ENCODE results near the gene ZNF365.

DNA sequence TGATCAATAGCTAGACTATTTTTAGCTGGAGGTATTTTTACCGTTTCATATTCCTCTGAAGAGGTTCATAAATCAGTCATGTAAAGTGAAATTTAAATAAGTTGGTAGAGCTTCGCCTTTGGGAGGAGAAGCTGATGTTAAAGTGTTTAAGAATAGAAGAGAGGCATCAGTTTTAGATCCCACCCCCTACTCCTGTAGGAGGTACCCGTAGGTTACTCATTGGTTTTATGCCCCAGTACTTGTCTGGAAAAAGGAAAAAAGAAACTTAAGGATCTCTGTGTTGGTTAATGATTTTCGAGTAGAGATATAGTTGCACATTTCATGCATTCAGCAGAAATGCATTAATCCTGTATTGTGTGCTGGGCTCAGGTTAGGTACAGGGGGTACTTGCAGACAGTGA lies 8.7 kb downstream of the ZNF365 start:
- TF ChIP-seq, protein P1, sequence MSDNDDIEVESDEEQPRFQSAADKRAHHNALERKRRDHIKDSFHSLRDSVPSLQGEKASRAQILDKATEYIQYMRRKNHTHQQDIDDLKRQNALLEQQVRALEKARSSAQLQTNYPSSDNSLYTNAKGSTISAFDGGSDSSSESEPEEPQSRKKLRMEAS (CRISPR knock-in tag; IDR thresholded peaks at IDR 0.05), result no peak
- TF ChIP-seq, protein P2, sequence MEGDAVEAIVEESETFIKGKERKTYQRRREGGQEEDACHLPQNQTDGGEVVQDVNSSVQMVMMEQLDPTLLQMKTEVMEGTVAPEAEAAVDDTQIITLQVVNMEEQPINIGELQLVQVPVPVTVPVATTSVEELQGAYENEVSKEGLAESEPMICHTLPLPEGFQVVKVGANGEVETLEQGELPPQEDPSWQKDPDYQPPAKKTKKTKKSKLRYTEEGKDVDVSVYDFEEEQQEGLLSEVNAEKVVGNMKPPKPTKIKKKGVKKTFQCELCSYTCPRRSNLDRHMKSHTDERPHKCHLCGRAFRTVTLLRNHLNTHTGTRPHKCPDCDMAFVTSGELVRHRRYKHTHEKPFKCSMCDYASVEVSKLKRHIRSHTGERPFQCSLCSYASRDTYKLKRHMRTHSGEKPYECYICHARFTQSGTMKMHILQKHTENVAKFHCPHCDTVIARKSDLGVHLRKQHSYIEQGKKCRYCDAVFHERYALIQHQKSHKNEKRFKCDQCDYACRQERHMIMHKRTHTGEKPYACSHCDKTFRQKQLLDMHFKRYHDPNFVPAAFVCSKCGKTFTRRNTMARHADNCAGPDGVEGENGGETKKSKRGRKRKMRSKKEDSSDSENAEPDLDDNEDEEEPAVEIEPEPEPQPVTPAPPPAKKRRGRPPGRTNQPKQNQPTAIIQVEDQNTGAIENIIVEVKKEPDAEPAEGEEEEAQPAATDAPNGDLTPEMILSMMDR (IDR thresholded peaks at IDR 0.05), result no peak
- TF ChIP-seq, protein P3, sequence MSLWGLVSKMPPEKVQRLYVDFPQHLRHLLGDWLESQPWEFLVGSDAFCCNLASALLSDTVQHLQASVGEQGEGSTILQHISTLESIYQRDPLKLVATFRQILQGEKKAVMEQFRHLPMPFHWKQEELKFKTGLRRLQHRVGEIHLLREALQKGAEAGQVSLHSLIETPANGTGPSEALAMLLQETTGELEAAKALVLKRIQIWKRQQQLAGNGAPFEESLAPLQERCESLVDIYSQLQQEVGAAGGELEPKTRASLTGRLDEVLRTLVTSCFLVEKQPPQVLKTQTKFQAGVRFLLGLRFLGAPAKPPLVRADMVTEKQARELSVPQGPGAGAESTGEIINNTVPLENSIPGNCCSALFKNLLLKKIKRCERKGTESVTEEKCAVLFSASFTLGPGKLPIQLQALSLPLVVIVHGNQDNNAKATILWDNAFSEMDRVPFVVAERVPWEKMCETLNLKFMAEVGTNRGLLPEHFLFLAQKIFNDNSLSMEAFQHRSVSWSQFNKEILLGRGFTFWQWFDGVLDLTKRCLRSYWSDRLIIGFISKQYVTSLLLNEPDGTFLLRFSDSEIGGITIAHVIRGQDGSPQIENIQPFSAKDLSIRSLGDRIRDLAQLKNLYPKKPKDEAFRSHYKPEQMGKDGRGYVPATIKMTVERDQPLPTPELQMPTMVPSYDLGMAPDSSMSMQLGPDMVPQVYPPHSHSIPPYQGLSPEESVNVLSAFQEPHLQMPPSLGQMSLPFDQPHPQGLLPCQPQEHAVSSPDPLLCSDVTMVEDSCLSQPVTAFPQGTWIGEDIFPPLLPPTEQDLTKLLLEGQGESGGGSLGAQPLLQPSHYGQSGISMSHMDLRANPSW (CRISPR knock-in tag; conservative IDR thresholded peaks at IDR 0.05; ENCODE audit: low read depth), result no peak
- TF ChIP-seq ETV6 (CRISPR knock-in tag; IDR thresholded peaks at IDR 0.05), result no peak
- TF ChIP-seq CBFB (CRISPR knock-in tag; IDR thresholded peaks at IDR 0.05; ENCODE audit: low read depth), result no peak
- TF ChIP-seq, protein P4, sequence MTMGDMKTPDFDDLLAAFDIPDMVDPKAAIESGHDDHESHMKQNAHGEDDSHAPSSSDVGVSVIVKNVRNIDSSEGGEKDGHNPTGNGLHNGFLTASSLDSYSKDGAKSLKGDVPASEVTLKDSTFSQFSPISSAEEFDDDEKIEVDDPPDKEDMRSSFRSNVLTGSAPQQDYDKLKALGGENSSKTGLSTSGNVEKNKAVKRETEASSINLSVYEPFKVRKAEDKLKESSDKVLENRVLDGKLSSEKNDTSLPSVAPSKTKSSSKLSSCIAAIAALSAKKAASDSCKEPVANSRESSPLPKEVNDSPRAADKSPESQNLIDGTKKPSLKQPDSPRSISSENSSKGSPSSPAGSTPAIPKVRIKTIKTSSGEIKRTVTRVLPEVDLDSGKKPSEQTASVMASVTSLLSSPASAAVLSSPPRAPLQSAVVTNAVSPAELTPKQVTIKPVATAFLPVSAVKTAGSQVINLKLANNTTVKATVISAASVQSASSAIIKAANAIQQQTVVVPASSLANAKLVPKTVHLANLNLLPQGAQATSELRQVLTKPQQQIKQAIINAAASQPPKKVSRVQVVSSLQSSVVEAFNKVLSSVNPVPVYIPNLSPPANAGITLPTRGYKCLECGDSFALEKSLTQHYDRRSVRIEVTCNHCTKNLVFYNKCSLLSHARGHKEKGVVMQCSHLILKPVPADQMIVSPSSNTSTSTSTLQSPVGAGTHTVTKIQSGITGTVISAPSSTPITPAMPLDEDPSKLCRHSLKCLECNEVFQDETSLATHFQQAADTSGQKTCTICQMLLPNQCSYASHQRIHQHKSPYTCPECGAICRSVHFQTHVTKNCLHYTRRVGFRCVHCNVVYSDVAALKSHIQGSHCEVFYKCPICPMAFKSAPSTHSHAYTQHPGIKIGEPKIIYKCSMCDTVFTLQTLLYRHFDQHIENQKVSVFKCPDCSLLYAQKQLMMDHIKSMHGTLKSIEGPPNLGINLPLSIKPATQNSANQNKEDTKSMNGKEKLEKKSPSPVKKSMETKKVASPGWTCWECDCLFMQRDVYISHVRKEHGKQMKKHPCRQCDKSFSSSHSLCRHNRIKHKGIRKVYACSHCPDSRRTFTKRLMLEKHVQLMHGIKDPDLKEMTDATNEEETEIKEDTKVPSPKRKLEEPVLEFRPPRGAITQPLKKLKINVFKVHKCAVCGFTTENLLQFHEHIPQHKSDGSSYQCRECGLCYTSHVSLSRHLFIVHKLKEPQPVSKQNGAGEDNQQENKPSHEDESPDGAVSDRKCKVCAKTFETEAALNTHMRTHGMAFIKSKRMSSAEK (CRISPR knock-in tag; IDR thresholded peaks at IDR 0.05; ENCODE audit: borderline replicate concordance), result no peak
- no peak for TF ChIP-seq NFATC4 (CRISPR knock-in tag; IDR thresholded peaks at IDR 0.05)
- no peak for TF ChIP-seq PRRX2 (CRISPR knock-in tag; IDR thresholded peaks at IDR 0.05)
- TF ChIP-seq, protein P5, sequence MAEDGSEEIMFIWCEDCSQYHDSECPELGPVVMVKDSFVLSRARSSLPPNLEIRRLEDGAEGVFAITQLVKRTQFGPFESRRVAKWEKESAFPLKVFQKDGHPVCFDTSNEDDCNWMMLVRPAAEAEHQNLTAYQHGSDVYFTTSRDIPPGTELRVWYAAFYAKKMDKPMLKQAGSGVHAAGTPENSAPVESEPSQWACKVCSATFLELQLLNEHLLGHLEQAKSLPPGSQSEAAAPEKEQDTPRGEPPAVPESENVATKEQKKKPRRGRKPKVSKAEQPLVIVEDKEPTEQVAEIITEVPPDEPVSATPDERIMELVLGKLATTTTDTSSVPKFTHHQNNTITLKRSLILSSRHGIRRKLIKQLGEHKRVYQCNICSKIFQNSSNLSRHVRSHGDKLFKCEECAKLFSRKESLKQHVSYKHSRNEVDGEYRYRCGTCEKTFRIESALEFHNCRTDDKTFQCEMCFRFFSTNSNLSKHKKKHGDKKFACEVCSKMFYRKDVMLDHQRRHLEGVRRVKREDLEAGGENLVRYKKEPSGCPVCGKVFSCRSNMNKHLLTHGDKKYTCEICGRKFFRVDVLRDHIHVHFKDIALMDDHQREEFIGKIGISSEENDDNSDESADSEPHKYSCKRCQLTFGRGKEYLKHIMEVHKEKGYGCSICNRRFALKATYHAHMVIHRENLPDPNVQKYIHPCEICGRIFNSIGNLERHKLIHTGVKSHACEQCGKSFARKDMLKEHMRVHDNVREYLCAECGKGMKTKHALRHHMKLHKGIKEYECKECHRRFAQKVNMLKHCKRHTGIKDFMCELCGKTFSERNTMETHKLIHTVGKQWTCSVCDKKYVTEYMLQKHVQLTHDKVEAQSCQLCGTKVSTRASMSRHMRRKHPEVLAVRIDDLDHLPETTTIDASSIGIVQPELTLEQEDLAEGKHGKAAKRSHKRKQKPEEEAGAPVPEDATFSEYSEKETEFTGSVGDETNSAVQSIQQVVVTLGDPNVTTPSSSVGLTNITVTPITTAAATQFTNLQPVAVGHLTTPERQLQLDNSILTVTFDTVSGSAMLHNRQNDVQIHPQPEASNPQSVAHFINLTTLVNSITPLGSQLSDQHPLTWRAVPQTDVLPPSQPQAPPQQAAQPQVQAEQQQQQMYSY (CRISPR knock-in tag; IDR thresholded peaks at IDR 0.05), result no peak

Measured in WTC11 (cell line).